Astrocyte (in vitro differentiated cells and primary cell): Measurements from ENCODE around the gene OXER1. TPM values are rescaled to one million over a fixed set of nuclear protein-coding genes. Genes with fewer than 3 reads are reported as not detected.

Source experiments
- DNase-seq: peaks from one replicate; pipeline ENCODE4 v3.0.0-alpha.2; 2010; ENCODE audit warnings: low read depth
- FAIRE-seq: peaks from 2 replicates; lab custom pipeline; 2011; peaks lifted over from hg19 to GRCh38; lab: Jason Lieb, UNC
- H2AFZ ChIP-seq: 2 replicates; pipeline ENCODE4 v1.6.0; 2012; ENCODE audit warnings: low read depth, low read length, inconsistent platforms
- H3K27ac ChIP-seq: 2 replicates; pipeline ENCODE4 v1.5.1; 2011; ENCODE audit warnings: low read depth, low read length, inconsistent platforms
- H3K27me3 ChIP-seq: 2 replicates; pipeline ENCODE4 v1.6.0; 2011; ENCODE audit warnings: low read length, inconsistent platforms; ENCODE audit not compliant: insufficient read depth
- H3K36me3 ChIP-seq: 2 replicates; pipeline ENCODE4 v1.5.1; 2011; ENCODE audit warnings: low read length, inconsistent platforms; ENCODE audit not compliant: insufficient read depth
- H3K4me1 ChIP-seq: 2 replicates; pipeline ENCODE4 v1.5.1; 2011; ENCODE audit warnings: low read length, inconsistent platforms; ENCODE audit not compliant: insufficient read depth
- H3K4me2 ChIP-seq: 2 replicates; pipeline ENCODE4 v1.6.0; 2012; ENCODE audit warnings: low read length, inconsistent platforms
- H3K4me3 ChIP-seq: 2 replicates; pipeline ENCODE4 v1.5.1; 2011; ENCODE audit warnings: low read depth, mild to moderate bottlenecking, low read length, inconsistent platforms; ENCODE audit not compliant: insufficient read depth
- H3K79me2 ChIP-seq: 2 replicates; pipeline ENCODE4 v1.6.0; 2012; ENCODE audit warnings: mild to moderate bottlenecking, low read length, inconsistent platforms; ENCODE audit not compliant: insufficient read depth
- H3K9ac ChIP-seq: 2 replicates; pipeline ENCODE4 v1.6.0; 2012; ENCODE audit warnings: mild to moderate bottlenecking, low read length, inconsistent platforms
- H3K9me3 ChIP-seq: 2 replicates; pipeline ENCODE4 v1.5.1; 2012; ENCODE audit warnings: low read depth, mild to moderate bottlenecking, low read length, inconsistent platforms; ENCODE audit not compliant: insufficient read depth
- H4K20me1 ChIP-seq: 2 replicates; pipeline ENCODE4 v1.6.0; 2012; ENCODE audit warnings: low read length, inconsistent platforms; ENCODE audit not compliant: insufficient read depth
- H3K27ac Mint-ChIP-seq: one replicate; pipeline ENCODE4 v1.8.0; 2021; ENCODE audit warnings: mild to moderate bottlenecking, mixed read lengths; ENCODE audit not compliant: unreplicated experiment
- H3K27me3 Mint-ChIP-seq: one replicate; pipeline ENCODE4 v1.8.0; 2021; ENCODE audit warnings: low read depth, mixed read lengths; ENCODE audit not compliant: unreplicated experiment
- H3K36me3 Mint-ChIP-seq: one replicate; pipeline ENCODE4 v1.8.0; 2021; ENCODE audit warnings: low read depth, mixed read lengths; ENCODE audit not compliant: unreplicated experiment
- H3K4me1 Mint-ChIP-seq: one replicate; pipeline ENCODE4 v1.8.0; 2021; ENCODE audit warnings: low read depth, mixed read lengths; ENCODE audit not compliant: unreplicated experiment
- H3K4me3 Mint-ChIP-seq: one replicate; pipeline ENCODE4 v1.8.0; 2021; ENCODE audit warnings: mild to moderate bottlenecking, moderate library complexity, mixed read lengths; ENCODE audit not compliant: unreplicated experiment
- H3K9me3 Mint-ChIP-seq: one replicate; pipeline ENCODE4 v1.8.0; 2021; ENCODE audit warnings: mild to moderate bottlenecking, mixed read lengths; ENCODE audit not compliant: unreplicated experiment
- EZH2 ChIP-seq: IDR thresholded peaks from 2 replicates; pipeline ENCODE4 v1.6.1; 2012; ENCODE audit warnings: mild to moderate bottlenecking, low read length, inconsistent platforms; ENCODE audit not compliant: insufficient read depth
- total RNA-seq: library from RNA; stranded (reverse); gene quantifications from 2 replicates; pipeline ENCODE4 v1.2.1, GENCODE V29; 2021
- TF ChIP-seq, protein P1 (sequence below): IDR thresholded peaks from 2 replicates; pipeline ENCODE4 v1.5.1; 2011; ENCODE audit warnings: low read depth, mild to moderate bottlenecking, inconsistent platforms, low read length, moderate library complexity; ENCODE audit not compliant: insufficient read depth

OXER1 gene
- total RNA-seq, 1 donor from 2014 or later: 0.39 TPM

DNA sequence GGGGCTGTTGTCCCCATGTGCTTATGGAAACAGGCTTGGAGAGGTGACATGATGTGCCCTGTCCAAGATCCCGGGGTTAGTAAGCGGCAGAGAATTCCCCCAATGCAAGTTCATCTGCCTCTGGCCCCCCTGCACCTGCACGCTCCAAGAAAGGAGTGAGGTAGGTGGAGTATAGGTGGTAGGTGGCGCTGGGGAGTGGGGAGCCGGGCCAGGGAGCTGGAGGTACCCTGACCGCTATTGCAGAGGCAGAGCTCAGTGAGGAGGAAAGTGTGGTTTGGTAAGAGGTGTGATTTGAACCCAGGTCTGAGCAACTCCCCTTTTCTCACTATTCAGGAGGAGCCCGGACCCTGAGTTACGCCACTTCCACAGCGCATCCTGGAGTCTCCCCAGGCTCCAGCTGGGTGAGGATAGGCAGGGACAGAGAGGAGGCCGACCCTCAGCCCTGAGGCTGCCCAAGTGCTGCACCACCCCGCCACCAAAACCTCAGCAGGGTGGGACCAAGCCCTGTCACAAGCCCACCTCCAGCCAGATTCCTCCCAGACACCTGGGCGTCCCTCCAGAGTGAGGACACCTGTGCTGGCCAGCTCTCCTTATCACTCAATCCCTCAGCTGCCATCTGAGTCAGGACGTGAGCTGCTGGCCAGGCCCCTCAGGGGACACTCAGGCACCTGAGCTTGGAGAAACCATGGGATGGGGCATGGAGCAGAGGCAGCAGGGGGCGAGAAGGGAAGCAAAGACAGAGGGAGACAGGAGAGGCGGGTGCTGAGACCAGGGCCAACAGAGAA lies 22.8 kb upstream of the OXER1 start:
- no peaks in the 10 kb centered on the region for H3K36me3 ChIP-seq

DNA sequence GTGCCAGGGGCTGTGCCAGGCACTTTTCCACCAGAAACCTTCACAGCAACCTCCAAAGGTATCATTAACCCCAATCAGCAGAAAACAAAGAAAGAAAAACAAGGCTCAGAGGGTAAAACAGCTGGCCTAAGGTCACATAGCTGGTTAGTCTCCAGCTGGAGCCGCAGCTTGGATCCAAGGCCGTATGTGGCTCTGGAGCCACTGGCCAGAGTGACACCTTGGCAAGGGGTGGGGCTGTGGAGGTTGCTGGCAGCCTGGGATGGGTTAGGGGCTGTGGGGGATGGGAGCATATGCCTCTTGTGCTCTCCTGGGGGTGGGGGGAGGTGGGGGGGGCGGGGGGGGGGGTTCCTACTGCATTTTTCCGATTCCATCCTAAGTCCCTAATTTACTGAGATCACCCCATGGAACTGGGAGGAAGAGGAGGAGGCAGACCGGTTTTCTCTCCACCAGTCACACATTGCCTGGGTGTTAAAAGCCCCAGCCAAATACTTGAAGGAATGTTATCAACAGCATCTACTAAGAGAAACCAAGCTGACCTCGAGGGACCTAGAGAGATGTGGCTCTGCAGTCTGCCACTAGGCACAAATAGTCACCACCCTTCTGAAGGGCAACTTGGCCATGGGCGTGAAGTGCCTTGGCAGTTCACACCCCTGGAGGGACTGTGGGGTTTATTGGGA lies 20.4 kb upstream of the OXER1 start:
- Mint-ChIP-seq H3K27me3 (peaks cover 10% of the 10 kb centered on the region), H3K9me3 (peaks cover 4% of the 10 kb centered on the region), H3K4me1 (no peaks in the 10 kb centered on the region), H3K27ac (no peak overlapping the region), H3K4me3 (no peak overlapping the region), H3K36me3 (peaks cover 4% of the 10 kb centered on the region)
- Histone ChIP-seq H3K4me2 (no peak overlapping the region), H3K27ac (no peak overlapping the region), H2AFZ (no peak overlapping the region), H3K9me3 (no peaks in the 10 kb centered on the region), H4K20me1 (no peaks in the 10 kb centered on the region), H3K4me1 (no peaks in the 10 kb centered on the region), H3K27me3 (no peaks in the 10 kb centered on the region), H3K36me3 (no peaks in the 10 kb centered on the region), H3K9ac (no peak overlapping the region), H3K4me3 (no peak overlapping the region), H3K79me2 (no peaks in the 10 kb centered on the region)
- no peak for FAIRE-seq
- TF ChIP-seq, protein P1, sequence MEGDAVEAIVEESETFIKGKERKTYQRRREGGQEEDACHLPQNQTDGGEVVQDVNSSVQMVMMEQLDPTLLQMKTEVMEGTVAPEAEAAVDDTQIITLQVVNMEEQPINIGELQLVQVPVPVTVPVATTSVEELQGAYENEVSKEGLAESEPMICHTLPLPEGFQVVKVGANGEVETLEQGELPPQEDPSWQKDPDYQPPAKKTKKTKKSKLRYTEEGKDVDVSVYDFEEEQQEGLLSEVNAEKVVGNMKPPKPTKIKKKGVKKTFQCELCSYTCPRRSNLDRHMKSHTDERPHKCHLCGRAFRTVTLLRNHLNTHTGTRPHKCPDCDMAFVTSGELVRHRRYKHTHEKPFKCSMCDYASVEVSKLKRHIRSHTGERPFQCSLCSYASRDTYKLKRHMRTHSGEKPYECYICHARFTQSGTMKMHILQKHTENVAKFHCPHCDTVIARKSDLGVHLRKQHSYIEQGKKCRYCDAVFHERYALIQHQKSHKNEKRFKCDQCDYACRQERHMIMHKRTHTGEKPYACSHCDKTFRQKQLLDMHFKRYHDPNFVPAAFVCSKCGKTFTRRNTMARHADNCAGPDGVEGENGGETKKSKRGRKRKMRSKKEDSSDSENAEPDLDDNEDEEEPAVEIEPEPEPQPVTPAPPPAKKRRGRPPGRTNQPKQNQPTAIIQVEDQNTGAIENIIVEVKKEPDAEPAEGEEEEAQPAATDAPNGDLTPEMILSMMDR: no peak
- no peak for TF ChIP-seq EZH2
- DNase-seq: no peak

More for the DNA sequence above, 22.8 kb upstream of the OXER1 start:
- Mint-ChIP-seq H3K27me3 (peaks cover 26% of the 10 kb centered on the region), H3K9me3 (peaks cover 7% of the 10 kb centered on the region), H3K36me3 (peaks cover 10% of the 10 kb centered on the region), H3K4me1 (peaks cover 3% of the 10 kb centered on the region), H3K4me3 (no peak overlapping the region), H3K27ac (no peak overlapping the region)
- Histone ChIP-seq H3K9ac (no peak overlapping the region), H3K4me1 (no peaks in the 10 kb centered on the region), H2AFZ (no peak overlapping the region), H3K4me3 (no peak overlapping the region), H3K9me3 (no peaks in the 10 kb centered on the region), H3K27ac (no peak overlapping the region), H3K4me2 (no peak overlapping the region), H3K79me2 (no peaks in the 10 kb centered on the region), H3K27me3 (no peaks in the 10 kb centered on the region), H4K20me1 (no peaks in the 10 kb centered on the region)
- no peak for TF ChIP-seq EZH2
- TF ChIP-seq, protein P1: no peak
- DNase-seq (no peak), FAIRE-seq (no peak)

DNA sequence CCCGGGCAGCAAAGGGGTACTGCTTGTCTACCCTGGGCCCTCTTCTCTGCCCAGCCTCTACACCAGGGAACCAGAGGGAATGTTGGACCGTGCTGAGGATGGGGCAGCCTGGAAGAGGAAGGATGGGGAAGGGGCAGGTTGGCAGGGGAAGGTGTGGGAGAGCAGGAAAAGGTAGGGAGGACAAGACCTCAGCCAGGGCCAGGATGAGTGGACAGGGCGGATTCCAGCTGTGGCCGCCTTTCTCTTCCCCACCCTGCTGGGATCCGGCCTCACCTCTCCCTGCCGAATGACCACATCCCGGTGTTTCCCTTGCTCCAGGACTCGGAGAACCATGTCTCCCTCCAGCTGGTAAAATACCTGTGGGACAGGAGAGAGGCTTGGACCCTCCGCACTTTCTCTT lies 19.6 kb upstream of the OXER1 start:
- H3K36me3 Mint-ChIP-seq: peaks cover 3% of the 10 kb centered on the region
- H3K4me2 ChIP-seq: no peak overlapping the region
- H3K9me3 Mint-ChIP-seq: peaks cover 4% of the 10 kb centered on the region
- H3K27ac Mint-ChIP-seq: no peak overlapping the region
- no peaks in the 10 kb centered on the region for H3K9me3 ChIP-seq
- TF ChIP-seq, protein P1: no peak
- TF ChIP-seq EZH2: no peak
- H3K4me1 ChIP-seq: no peaks in the 10 kb centered on the region
- no peaks in the 10 kb centered on the region for H3K36me3 ChIP-seq
- H3K27me3 ChIP-seq: no peaks in the 10 kb centered on the region
- H3K9ac ChIP-seq: no peak overlapping the region
- no peak overlapping the region for H3K4me3 ChIP-seq
- no peak for DNase-seq
- H3K79me2 ChIP-seq: no peaks in the 10 kb centered on the region
- H3K4me1 Mint-ChIP-seq: no peaks in the 10 kb centered on the region
- H3K27me3 Mint-ChIP-seq: peaks cover 7% of the 10 kb centered on the region
- no peak overlapping the region for H2AFZ ChIP-seq
- no peaks in the 10 kb centered on the region for H4K20me1 ChIP-seq
- H3K4me3 Mint-ChIP-seq: no peak overlapping the region
- no peak overlapping the region for H3K27ac ChIP-seq
- no peak for FAIRE-seq
